ENCODE data around the gene FGD4. TPM values are rescaled to one million over a fixed set of nuclear protein-coding genes. Genes with fewer than 3 reads are reported as not detected.

The FGD4 gene
- total and polyA plus RNA-seq, 4 donors, result 4.8 to 64.6 (median 24.2) TPM

DNA sequence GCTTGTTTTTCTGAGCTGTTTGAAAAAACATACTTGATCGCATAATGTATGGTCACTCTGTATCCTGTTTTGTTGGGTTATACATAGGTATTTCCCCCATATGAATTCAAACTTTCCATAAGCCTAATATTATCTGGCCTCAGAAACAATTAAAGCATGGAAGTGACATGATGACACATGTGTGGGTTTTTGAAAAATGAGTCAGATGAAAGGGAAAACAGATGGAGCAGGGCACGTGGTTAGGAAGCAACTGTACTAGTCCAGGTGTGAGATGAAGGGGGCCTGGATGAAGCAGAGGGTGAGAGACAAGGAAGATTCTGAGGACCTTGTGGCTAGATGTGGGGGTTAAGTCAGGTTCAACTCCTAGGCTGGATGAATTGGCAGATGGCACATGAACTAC, 187.0 kb downstream of the FGD4 start:
- no peaks in the 10 kb centered on the region for H3K27me3 ChIP-seq (ENCODE audit: control insufficient read depth in 3 of 3, insufficient read depth in 3 of 3, low read length in 2 of 3)
- DNase-seq (peak in 2 of 3 donors; percentile 26 to 32), ATAC-seq (ENCODE audit: insufficient read depth, low FRiP score) (no peak)
- 38 to 58% methylated on average over 2 of the region's 2 CpGs for WGBS, 2 donors
- H3K9ac ChIP-seq (ENCODE audit: insufficient read depth in 1 of 2, low read length in 2 of 2), result no peak overlapping the region
- H3K4me1 ChIP-seq (ENCODE audit: control insufficient read depth in 5 of 5, insufficient read depth in 5 of 5, low read length in 5 of 5), result peaks cover 0 to 4% (median 0%) of the 10 kb centered on the region in 5 donors
- no peak overlapping the region for H3K4me3 ChIP-seq
- no peak overlapping the region for H3K27ac ChIP-seq (ENCODE audit: low read depth in 1 of 2, low read length in 1 of 2)
- peaks cover 0 to 10% (median 7%) of the 10 kb centered on the region in 4 donors for H3K36me3 ChIP-seq (ENCODE audit: control insufficient read depth in 4 of 4, insufficient read depth in 4 of 4, low read length in 4 of 4)
- TF ChIP-seq, protein P1, sequence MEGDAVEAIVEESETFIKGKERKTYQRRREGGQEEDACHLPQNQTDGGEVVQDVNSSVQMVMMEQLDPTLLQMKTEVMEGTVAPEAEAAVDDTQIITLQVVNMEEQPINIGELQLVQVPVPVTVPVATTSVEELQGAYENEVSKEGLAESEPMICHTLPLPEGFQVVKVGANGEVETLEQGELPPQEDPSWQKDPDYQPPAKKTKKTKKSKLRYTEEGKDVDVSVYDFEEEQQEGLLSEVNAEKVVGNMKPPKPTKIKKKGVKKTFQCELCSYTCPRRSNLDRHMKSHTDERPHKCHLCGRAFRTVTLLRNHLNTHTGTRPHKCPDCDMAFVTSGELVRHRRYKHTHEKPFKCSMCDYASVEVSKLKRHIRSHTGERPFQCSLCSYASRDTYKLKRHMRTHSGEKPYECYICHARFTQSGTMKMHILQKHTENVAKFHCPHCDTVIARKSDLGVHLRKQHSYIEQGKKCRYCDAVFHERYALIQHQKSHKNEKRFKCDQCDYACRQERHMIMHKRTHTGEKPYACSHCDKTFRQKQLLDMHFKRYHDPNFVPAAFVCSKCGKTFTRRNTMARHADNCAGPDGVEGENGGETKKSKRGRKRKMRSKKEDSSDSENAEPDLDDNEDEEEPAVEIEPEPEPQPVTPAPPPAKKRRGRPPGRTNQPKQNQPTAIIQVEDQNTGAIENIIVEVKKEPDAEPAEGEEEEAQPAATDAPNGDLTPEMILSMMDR (IDR thresholded peaks at IDR 0.05; ENCODE audit: control extremely low read depth, extremely low read depth), result no peak
- no peaks in the 10 kb centered on the region for H3K9me3 ChIP-seq (ENCODE audit: control insufficient read depth in 4 of 4, insufficient read depth in 3 of 4, low read length in 3 of 4)

DNA sequence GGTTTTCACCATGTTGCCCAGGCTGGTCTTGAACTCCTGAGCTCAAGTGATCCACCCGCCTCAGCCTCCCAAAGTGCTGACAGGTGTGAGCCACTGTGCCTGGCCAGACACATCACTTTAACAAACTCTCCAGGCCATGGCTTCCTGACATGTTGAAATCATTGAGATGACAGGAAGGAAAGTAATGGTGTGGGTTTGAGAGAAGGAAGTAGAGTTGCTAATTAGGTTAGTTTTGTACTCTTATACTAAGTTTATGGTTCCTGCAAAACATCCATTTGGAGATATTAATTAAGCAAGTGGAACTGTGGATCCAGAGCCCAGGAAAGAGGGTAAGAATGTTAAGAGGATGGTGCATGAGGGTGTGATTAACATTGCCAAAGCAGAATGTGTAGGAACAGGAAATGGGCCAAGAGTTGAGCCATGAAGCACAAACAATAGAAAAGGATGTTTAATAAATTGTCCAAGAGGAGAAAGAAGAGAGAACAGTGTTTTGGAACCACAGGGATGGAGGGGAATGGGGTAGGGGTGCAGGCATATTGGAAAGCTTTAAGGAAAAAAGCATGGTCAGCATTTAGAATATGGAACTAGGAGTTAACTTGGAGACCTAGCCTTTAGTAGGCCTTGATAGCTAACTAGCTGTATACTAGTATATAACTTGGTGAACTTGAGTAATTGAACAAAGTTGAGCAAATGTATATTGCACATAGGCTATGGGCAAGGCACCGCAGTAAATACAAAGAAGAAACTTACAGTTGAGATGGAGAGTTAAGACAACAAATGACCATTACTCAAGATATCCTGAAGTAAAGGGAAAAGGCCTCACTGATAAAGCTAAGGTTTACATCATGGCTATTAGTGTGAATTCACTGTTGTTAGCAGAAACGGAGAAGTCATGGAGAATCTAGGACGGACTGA, 188.5 kb downstream of the FGD4 start:
- WGBS, 2 donors, result 36 to 79% methylated on average over 4 of the region's 4 CpGs
- no peak for DNase-seq
- H3K4me1 ChIP-seq (ENCODE audit: control insufficient read depth in 5 of 5, insufficient read depth in 5 of 5, low read length in 5 of 5), result peaks cover 0 to 4% (median 0%) of the 10 kb centered on the region in 5 donors

DNA sequence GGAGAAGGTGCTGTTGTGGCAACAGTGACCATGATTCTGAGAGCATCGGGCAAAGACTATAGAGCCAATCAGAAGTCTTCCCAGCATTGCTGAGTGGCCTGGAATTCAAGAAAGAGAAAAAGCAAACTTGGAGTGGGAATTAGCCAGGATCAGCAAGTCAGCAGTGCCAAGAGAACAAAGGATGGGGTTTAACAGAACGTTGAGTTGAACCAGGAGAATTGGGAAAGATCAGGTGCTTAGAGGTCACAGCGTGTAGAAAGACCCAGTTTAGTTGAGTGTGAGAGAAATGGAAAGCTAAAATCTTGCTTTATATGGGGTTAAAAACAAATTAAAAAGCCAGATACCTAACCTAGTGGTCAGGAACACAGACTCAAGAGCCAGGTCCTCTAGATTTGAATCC, 189.2 kb downstream of the FGD4 start:
- no peak for ATAC-seq (ENCODE audit: insufficient read depth, low FRiP score)
- Histone ChIP-seq H3K4me1 (ENCODE audit: control insufficient read depth in 5 of 5, insufficient read depth in 5 of 5, low read length in 5 of 5) (peaks cover 0 to 7% (median 0%) of the 10 kb centered on the region in 5 donors), H3K27ac (ENCODE audit: low read depth in 1 of 2, low read length in 1 of 2) (no peak overlapping the region), H3K4me3 (no peak overlapping the region), H3K36me3 (ENCODE audit: control insufficient read depth in 4 of 4, insufficient read depth in 4 of 4, low read length in 4 of 4) (peaks cover 0 to 9% (median 4%) of the 10 kb centered on the region in 4 donors), H3K9me3 (ENCODE audit: control insufficient read depth in 4 of 4, insufficient read depth in 3 of 4, low read length in 3 of 4) (no peaks in the 10 kb centered on the region), H3K9ac (ENCODE audit: insufficient read depth in 1 of 2, low read length in 2 of 2) (no peak overlapping the region), H3K27me3 (ENCODE audit: control insufficient read depth in 3 of 3, insufficient read depth in 3 of 3, low read length in 2 of 3) (no peaks in the 10 kb centered on the region)
- no peak for DNase-seq
- 45 to 71% methylated on average over 3 of the region's 3 CpGs for WGBS, 2 donors
- TF ChIP-seq, protein P1 (IDR thresholded peaks at IDR 0.05; ENCODE audit: control extremely low read depth, extremely low read depth), result no peak

More for the DNA sequence above, 188.5 kb downstream of the FGD4 start:
- no peak overlapping the region for H3K27ac ChIP-seq (ENCODE audit: low read depth in 1 of 2, low read length in 1 of 2)
- ATAC-seq (ENCODE audit: insufficient read depth, low FRiP score), result no peak
- H3K4me3 ChIP-seq, result no peak overlapping the region
- H3K27me3 ChIP-seq (ENCODE audit: control insufficient read depth in 3 of 3, insufficient read depth in 3 of 3, low read length in 2 of 3), result no peaks in the 10 kb centered on the region
- TF ChIP-seq, protein P1 (IDR thresholded peaks at IDR 0.05; ENCODE audit: control extremely low read depth, extremely low read depth), result no peak
- no peak overlapping the region for H3K9ac ChIP-seq (ENCODE audit: insufficient read depth in 1 of 2, low read length in 2 of 2)
- peaks cover 0 to 9% (median 4%) of the 10 kb centered on the region in 4 donors for H3K36me3 ChIP-seq (ENCODE audit: control insufficient read depth in 4 of 4, insufficient read depth in 4 of 4, low read length in 4 of 4)
- no peaks in the 10 kb centered on the region for H3K9me3 ChIP-seq (ENCODE audit: control insufficient read depth in 4 of 4, insufficient read depth in 3 of 4, low read length in 3 of 4)

All from lung (tissue), 12 donors.